ENCODE results near the gene ZNF365. TPM values are rescaled to one million over a fixed set of nuclear protein-coding genes. Genes with fewer than 3 reads are reported as not detected.

ZNF365 gene
- total and polyA plus RNA-seq, 7 donors, result 0.06 to 0.19 (median 0.12) TPM; not detected in 3

- Histone ChIP-seq H3K27ac (no peak overlapping the region), H3K27me3 (ENCODE audit: insufficient read depth in 3 of 3, low read length in 2 of 3) (no peaks in the 10 kb centered on the region), H3K36me3 (ENCODE audit: insufficient read depth in 1 of 2, low read depth in 1 of 2) (no peaks in the 10 kb centered on the region), H3K9me3 (no peaks in the 10 kb centered on the region), H3K4me3 (no peak overlapping the region), H3K4me1 (no peaks in the 10 kb centered on the region)
- TF ChIP-seq, protein P1, sequence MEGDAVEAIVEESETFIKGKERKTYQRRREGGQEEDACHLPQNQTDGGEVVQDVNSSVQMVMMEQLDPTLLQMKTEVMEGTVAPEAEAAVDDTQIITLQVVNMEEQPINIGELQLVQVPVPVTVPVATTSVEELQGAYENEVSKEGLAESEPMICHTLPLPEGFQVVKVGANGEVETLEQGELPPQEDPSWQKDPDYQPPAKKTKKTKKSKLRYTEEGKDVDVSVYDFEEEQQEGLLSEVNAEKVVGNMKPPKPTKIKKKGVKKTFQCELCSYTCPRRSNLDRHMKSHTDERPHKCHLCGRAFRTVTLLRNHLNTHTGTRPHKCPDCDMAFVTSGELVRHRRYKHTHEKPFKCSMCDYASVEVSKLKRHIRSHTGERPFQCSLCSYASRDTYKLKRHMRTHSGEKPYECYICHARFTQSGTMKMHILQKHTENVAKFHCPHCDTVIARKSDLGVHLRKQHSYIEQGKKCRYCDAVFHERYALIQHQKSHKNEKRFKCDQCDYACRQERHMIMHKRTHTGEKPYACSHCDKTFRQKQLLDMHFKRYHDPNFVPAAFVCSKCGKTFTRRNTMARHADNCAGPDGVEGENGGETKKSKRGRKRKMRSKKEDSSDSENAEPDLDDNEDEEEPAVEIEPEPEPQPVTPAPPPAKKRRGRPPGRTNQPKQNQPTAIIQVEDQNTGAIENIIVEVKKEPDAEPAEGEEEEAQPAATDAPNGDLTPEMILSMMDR (IDR thresholded peaks at IDR 0.05), result no peak
- DNase-seq (no peak), ATAC-seq (no peak)
- WGBS, 3 donors, result 93 to 98% (median 95%) methylated on average over 4 of the region's 4 CpGs
- intact Hi-C loops (cut with DNase I), result no loop called here
These were observed 19.1 kb downstream of the ZNF365 start for GRCh38 chr10:62393237-62393636.

DNA sequence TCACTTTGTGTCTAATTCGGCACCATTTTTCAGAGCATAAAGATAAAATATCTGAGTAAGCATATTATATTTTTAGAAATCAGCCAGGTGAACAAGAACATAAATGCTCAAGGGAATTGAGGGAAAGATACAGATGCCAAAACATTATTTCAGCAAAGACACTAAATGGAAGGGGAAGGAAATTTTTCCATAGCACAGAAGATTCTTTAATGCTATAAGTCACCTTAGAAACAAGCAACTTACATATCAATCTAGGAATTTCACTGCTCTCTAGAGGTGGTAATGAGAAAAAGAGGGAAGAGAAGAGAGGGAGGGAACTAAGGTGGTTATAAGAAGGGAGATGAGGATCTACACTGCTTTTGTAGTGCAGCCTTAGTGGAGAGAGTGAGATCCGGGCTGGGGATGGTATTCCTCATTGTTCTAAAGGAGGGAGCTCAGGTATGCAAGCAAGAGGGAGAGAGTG lies 20.4 kb downstream of the ZNF365 start:
- ATAC-seq (no peak), DNase-seq (no peak)
- WGBS, 3 donors, result 23 to 35% (median 25%) methylated on average over 2 of the region's 2 CpGs
- Histone ChIP-seq H3K9me3 (no peaks in the 10 kb centered on the region), H3K27ac (no peak overlapping the region), H3K4me1 (no peaks in the 10 kb centered on the region), H3K27me3 (ENCODE audit: insufficient read depth in 3 of 3, low read length in 2 of 3) (no peaks in the 10 kb centered on the region), H3K36me3 (ENCODE audit: insufficient read depth in 1 of 2, low read depth in 1 of 2) (no peaks in the 10 kb centered on the region), H3K4me3 (no peak overlapping the region)
- TF ChIP-seq, protein P1 (IDR thresholded peaks at IDR 0.05), result no peak
- intact Hi-C loops (cut with DNase I), result no loop called here

GRCh38 chr10:62395892-62396291 lies 21.7 kb downstream of the ZNF365 start:
- H3K4me3 ChIP-seq, result no peak overlapping the region
- TF ChIP-seq, protein P1 (IDR thresholded peaks at IDR 0.05), result no peak
- 67 to 90% (median 69%) methylated on average over 1 of the region's 1 CpG for WGBS, 3 donors
- no peaks in the 10 kb centered on the region for H3K27me3 ChIP-seq (ENCODE audit: insufficient read depth in 3 of 3, low read length in 2 of 3)
- no peaks in the 10 kb centered on the region for H3K4me1 ChIP-seq
- H3K9me3 ChIP-seq, result no peaks in the 10 kb centered on the region
- H3K27ac ChIP-seq, result no peak overlapping the region
- intact Hi-C loops (cut with DNase I), result no loop called here
- DNase-seq (no peak), ATAC-seq (no peak)
- H3K36me3 ChIP-seq (ENCODE audit: insufficient read depth in 1 of 2, low read depth in 1 of 2), result no peaks in the 10 kb centered on the region

DNA sequence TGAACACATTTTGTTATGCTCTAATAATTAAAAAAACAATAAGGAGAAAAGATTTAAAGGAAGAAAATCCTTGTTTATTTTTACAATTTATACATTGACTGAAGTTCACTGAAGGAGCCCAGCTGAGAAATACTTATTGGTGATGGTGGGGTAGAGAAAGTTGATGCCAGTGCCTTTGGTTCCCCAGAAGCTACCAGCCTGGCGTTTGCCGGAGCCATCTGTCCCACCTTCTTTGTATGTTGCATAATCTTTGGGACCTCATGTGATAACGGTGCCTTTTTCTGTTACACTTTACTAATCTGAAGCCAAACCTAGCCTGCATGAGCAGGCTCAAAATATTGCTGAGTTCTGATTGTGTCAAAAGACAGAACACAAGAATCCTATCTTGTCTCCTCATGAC lies 22.7 kb downstream of the ZNF365 start:
- TF ChIP-seq, protein P1 (IDR thresholded peaks at IDR 0.05), result no peak
- intact Hi-C loops (cut with DNase I), result no loop called here
- Histone ChIP-seq H3K36me3 (ENCODE audit: insufficient read depth in 1 of 2, low read depth in 1 of 2) (no peaks in the 10 kb centered on the region), H3K27me3 (ENCODE audit: insufficient read depth in 3 of 3, low read length in 2 of 3) (no peaks in the 10 kb centered on the region), H3K9me3 (no peaks in the 10 kb centered on the region), H3K4me1 (no peaks in the 10 kb centered on the region), H3K4me3 (no peak overlapping the region), H3K27ac (no peak overlapping the region)
- DNase-seq, result no peak
- WGBS, 3 donors, result 76 to 82% (median 77%) methylated on average over 3 of the region's 3 CpGs
- ATAC-seq, result no peak

DNA sequence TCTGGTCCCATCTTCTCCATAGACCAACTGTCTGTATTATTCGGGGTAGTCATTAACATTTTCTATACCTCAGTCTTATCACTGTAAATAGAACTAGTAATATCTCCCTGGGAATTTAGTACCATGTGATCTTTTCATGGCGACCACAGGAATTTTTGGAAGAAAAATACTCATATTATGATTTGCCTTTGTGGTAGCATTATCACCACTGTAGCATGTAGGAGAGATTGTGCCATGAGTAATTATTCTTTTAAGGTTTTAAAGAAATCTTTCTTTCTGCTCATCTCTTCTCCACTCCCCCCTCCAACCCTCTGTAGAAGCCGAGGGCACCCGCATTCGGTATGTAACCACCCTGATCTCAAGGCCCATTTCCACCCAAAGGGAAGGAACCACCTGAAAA lies 25.0 kb downstream of the ZNF365 start:
- Histone ChIP-seq H3K9me3 (no peaks in the 10 kb centered on the region), H3K36me3 (ENCODE audit: insufficient read depth in 1 of 2, low read depth in 1 of 2) (no peaks in the 10 kb centered on the region), H3K27me3 (ENCODE audit: insufficient read depth in 3 of 3, low read length in 2 of 3) (no peaks in the 10 kb centered on the region), H3K27ac (no peak overlapping the region), H3K4me1 (no peaks in the 10 kb centered on the region), H3K4me3 (no peak overlapping the region)
- ATAC-seq (no peak), DNase-seq (no peak)
- 92 to 98% (median 97%) methylated on average over 5 of the region's 5 CpGs for WGBS, 3 donors
- TF ChIP-seq, protein P1 (IDR thresholded peaks at IDR 0.05), result no peak
- intact Hi-C loops (cut with DNase I), result no loop called here
